Smooth muscle cell of trachea (primary cell): Measurements from ENCODE around the gene POP7. TPM values are rescaled to one million over a fixed set of nuclear protein-coding genes. Genes with fewer than 3 reads are reported as not detected.

Source experiments
- total RNA-seq: library from RNA; depleted of rRNA; stranded (reverse); fragments of >200 nt; gene quantifications from 2 replicates; pipeline ENCODE4 v1.2.1, GENCODE V29; 2014

Gene POP7
- 31.4 and 40.1 TPM in 2 replicates for total RNA-seq

GRCh38 chr7:100705753-100706671 is at the start of gene POP7:
POP7 (plus strand) TSS chr7:100706121; CDS start chr7:100706831, 710 bp downstream.

GRCh38 chr7:100673302-100673941 is 32.5 kb upstream of the POP7 start, which contains the start of gene GNB2:
GNB2 (plus strand) TSS chr7:100673740; CDS start chr7:100676266, 2,526 bp downstream.

GRCh38 chr7:100694098-100694745 is 11.7 kb upstream of the POP7 start, which contains the start of gene GIGYF1:
GIGYF1 (minus strand) TSS chr7:100694250; CDS start chr7:100688238, 6,012 bp downstream.

GRCh38 chr7:100720279-100720670 is 14.4 kb downstream of the POP7 start, which contains the start of gene EPO:
EPO (plus strand) TSS chr7:100720468; CDS start chr7:100720981, 513 bp downstream.

Other genes with a start within 250 kb of the POP7 start
- gene SPACDR, start 241.9 kb upstream of the POP7 start, total RNA-seq, result 0.73 and 2.6 TPM in 2 replicates
- 24.9 and 35.6 TPM in 2 replicates for gene TSC22D4, start 226.9 kb upstream of the POP7 start, total RNA-seq
- gene NYAP1, start 222.2 kb upstream of the POP7 start, total RNA-seq, result 1.3 and 3.5 TPM in 2 replicates
- gene AGFG2, start 166.9 kb upstream of the POP7 start, total RNA-seq, result 6.1 and 8.4 TPM in 2 replicates
- not detected in 2 replicates for gene SAP25, start 132.2 kb upstream of the POP7 start, total RNA-seq
- 20.5 and 21.2 TPM in 2 replicates for gene LRCH4, start 120.0 kb upstream of the POP7 start, total RNA-seq
- 0.15 and 0.33 TPM in 2 replicates for gene FBXO24, start 119.8 kb upstream of the POP7 start, total RNA-seq
- gene PCOLCE, start 103.8 kb upstream of the POP7 start, total RNA-seq, result 179 and 311 TPM in 2 replicates
- 7.1 and 7.9 TPM in 2 replicates for gene MOSPD3, start 93.6 kb upstream of the POP7 start, total RNA-seq
- 0.33 TPM in 1 of 2 replicates, not detected in the other for gene TFR2, start 64.6 kb upstream of the POP7 start, total RNA-seq
- gene ACTL6B, start 49.7 kb upstream of the POP7 start, total RNA-seq, result not detected in 2 replicates
- gene GNB2, start 32.4 kb upstream of the POP7 start, total RNA-seq, result 113 and 118 TPM in 2 replicates
- 20.4 and 23.5 TPM in 2 replicates for gene GIGYF1, start 11.9 kb upstream of the POP7 start, total RNA-seq
- not detected in 2 replicates for gene EPO, start 14.3 kb downstream of the POP7 start, total RNA-seq
- gene ZAN, start 27.5 kb downstream of the POP7 start, total RNA-seq, result not detected in 2 replicates
- gene EPHB4, start 121.4 kb downstream of the POP7 start, total RNA-seq, result 37.7 and 64.2 TPM in 2 replicates
- gene SLC12A9, start 146.6 kb downstream of the POP7 start, total RNA-seq, result 17.9 and 29.9 TPM in 2 replicates
- 102 and 103 TPM in 2 replicates for gene TRIP6, start 161.3 kb downstream of the POP7 start, total RNA-seq
- gene SRRT, start 169.0 kb downstream of the POP7 start, total RNA-seq, result 40.3 and 54.1 TPM in 2 replicates
- 3.9 and 10.4 TPM in 2 replicates for gene UFSP1, start 183.6 kb downstream of the POP7 start, total RNA-seq
- 2.2 TPM in 1 of 2 replicates, not detected in the other for gene ACHE, start 189.8 kb downstream of the POP7 start, total RNA-seq
- gene MUC3A, start 243.4 kb downstream of the POP7 start, total RNA-seq, result not detected in 2 replicates